ENCODE results near the gene CDYL2. TPM values are rescaled to one million over a fixed set of nuclear protein-coding genes. Genes with fewer than 3 reads are reported as not detected.

The CDYL2 gene
- total and polyA plus RNA-seq, 2 donors (not counting 3 experiments of a cell fraction or from before 2014, with no cell fraction given), result 7.1 to 71.3 TPM

DNA sequence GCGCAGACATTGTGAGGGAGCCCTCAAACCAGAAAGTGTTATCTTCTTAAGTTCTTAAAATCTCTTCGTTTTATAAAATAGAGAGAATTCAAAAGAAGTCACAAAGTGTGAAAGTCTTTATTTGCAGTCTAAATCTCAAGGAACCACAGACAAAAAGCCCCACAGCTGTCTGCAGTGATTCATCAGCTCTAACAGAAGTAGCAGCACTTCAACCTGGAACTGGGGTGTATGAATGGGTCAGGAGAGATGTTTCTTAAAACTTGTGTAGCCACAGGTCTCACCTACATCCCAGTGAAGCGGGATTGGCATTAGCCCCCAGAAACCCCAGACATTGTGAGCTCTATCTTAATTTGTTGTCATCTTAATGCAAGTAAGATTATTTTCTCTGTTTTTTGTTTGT is 61.1 kb downstream of the CDYL2 start:
- Histone ChIP-seq H2AFZ (ENCODE audit: low read depth, low read length) (no peak overlapping the region), H3K4me1 (ENCODE audit: control insufficient read depth, extremely low read depth, insufficient read depth, low read length) (no peaks in the 10 kb centered on the region), H3K9ac (replicated peaks; ENCODE audit: extremely low read depth, insufficient read depth, low read length) (no peak overlapping the region), H3K27me3 (ENCODE audit: control insufficient read depth in 2 of 2, insufficient read depth in 2 of 2, low read length in 2 of 2) (no peaks in the 10 kb centered on the region), H3K79me2 (ENCODE audit: control insufficient read depth, insufficient read depth, low read length) (peaks cover 89% of the 10 kb centered on the region), H3K4me3 (replicated peaks in 1 of 3; ENCODE audit: insufficient read depth in 1 of 3, low read depth in 1 of 3, low read length in 3 of 3) (no peak overlapping the region), H4K20me1 (replicated peaks; ENCODE audit: control insufficient read depth, extremely low read depth, insufficient read depth, low read length) (peaks cover 12% of the 10 kb centered on the region), H3K36me3 (ENCODE audit: control insufficient read depth in 2 of 2, extremely low read depth in 1 of 2, insufficient read depth in 2 of 2, low read length in 2 of 2) (no peaks in the 10 kb centered on the region), H3K9me3 (replicated peaks; ENCODE audit: control insufficient read depth, insufficient read depth, low read length) (no peaks in the 10 kb centered on the region), H3K4me2 (ENCODE audit: insufficient read depth, low read length) (no peak overlapping the region), H3K9me1 (replicated peaks; ENCODE audit: control insufficient read depth, extremely low read depth, insufficient read depth, low read length) (no peaks in the 10 kb centered on the region), H3K27ac (ENCODE audit: insufficient read depth, low read depth, low read length) (no peak overlapping the region)
- no TSS peak for BruUV-seq (replicated peaks)
- intact Hi-C loops (cut with micrococcal nuclease), result no loop called here
- DNase-seq (ENCODE audit: low read depth, low spot score) (no peak), FAIRE-seq (no peak)
- POLR2A ChIA-PET, result no interaction called here
- dilution Hi-C loops (cut with MboI; ENCODE audit: extremely low pct_ligation_motif_present, low sequenced_read_pairs), result no loop called here
- CTCF ChIA-PET, result no interaction called here
- TF ChIP-seq EZH2 (IDR thresholded peaks at IDR 0.05; ENCODE audit: borderline replicate concordance, low read depth, low read length, severe bottlenecking) (no peak), FOS (IDR thresholded peaks at IDR 0.05; ENCODE audit: borderline replicate concordance, insufficient read depth, low read length) (no peak), MYC (IDR thresholded peaks at IDR 0.05; ENCODE audit: low read depth, low read length) (no peak), JUN (IDR thresholded peaks at IDR 0.05; ENCODE audit: borderline replicate concordance, insufficient read depth, insufficient read length, low read depth) (no peak), GATA2 (IDR thresholded peaks at IDR 0.05; ENCODE audit: insufficient read depth, insufficient read length, low read depth, low read length) (no peak), POLR2A (IDR thresholded peaks at IDR 0.05; ENCODE audit: low read depth, low read length) (no peak), CTCF (IDR thresholded peaks at IDR 0.05; ENCODE audit: extremely low read depth in 1 of 2, insufficient read depth in 1 of 2, low read depth in 1 of 2, low read length in 2 of 2) (no peak), POLR2AphosphoS5 (IDR thresholded peaks at IDR 0.05; ENCODE audit: insufficient read depth, low read depth, low read length) (no peak), MAX (IDR thresholded peaks at IDR 0.05; ENCODE audit: insufficient read depth, insufficient read length) (no peak)
